Liver (tissue), 3 donors: Measurements from ENCODE around the gene MAPK1.

Source experiments
- RAD21 ChIP-seq, 2 donors: IDR thresholded peaks; 2 replicates each; pipeline ENCODE4 v1.6.1; 2016; ENCODE audit warnings: antibody characterized with exemption in 2 of 2, mild to moderate bottlenecking in 2 of 2
- TF ChIP-seq, protein P1 (sequence below): fragments of 150-350 bp; IDR thresholded peaks from 2 replicates; pipeline ENCODE4 v1.5.1; 2017; ENCODE audit warnings: improper control_type of control experiment, low read depth, low read length; ENCODE audit not compliant: missing input control
- donor health status: healthy.
- donor health status: healthy.

DNA sequence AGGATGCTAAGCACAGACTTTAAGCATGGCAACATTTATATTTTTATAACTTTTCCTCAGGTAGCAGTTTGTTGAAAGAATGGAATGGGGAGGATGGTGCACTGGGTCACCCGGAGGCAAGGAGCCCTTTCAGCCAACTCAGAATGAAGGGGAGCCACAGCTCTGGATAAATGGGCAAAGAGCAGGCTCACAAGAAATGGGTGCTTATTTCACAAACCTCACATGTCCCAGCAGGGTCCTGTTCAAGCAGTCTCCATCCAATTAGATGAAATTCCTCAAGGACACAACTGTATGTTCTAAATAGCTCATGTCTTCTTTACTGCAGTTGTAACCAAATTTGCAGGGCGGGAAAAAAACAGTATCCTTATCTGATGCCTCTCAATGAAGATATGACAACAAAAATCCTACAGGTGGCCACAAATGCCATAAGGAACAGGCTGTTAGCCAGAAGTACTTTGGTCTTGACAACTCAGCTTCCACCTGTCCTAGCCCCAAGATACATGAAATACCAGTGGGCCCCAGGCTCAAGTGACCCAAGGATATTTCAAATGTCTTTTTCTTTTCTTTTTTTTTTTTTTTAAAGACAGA lies 48.2 kb downstream of the MAPK1 start:
- TF ChIP-seq, protein P1, sequence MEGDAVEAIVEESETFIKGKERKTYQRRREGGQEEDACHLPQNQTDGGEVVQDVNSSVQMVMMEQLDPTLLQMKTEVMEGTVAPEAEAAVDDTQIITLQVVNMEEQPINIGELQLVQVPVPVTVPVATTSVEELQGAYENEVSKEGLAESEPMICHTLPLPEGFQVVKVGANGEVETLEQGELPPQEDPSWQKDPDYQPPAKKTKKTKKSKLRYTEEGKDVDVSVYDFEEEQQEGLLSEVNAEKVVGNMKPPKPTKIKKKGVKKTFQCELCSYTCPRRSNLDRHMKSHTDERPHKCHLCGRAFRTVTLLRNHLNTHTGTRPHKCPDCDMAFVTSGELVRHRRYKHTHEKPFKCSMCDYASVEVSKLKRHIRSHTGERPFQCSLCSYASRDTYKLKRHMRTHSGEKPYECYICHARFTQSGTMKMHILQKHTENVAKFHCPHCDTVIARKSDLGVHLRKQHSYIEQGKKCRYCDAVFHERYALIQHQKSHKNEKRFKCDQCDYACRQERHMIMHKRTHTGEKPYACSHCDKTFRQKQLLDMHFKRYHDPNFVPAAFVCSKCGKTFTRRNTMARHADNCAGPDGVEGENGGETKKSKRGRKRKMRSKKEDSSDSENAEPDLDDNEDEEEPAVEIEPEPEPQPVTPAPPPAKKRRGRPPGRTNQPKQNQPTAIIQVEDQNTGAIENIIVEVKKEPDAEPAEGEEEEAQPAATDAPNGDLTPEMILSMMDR = no peak
- no peak for TF ChIP-seq RAD21 (IDR thresholded peaks at IDR 0.05)
